Transverse colon (tissue), 4 donors: ENCODE results near the gene FLT4.

Experiments used
- CTCF ChIP-seq, 5 experiments: fragments of 200-600 bp in 3 of 5; fragments of 450-650 bp in 2 of 5; sonication (generic) in 3 of 5; IDR thresholded peaks; 1 replicate in 2 of 5; 2 replicates in 3 of 5; pipeline ENCODE4 v1.5.1; 2016 to 2017; ENCODE audit warnings: antibody characterized with exemption in 5 of 5, inconsistent platforms in 3 of 5, mild to moderate bottlenecking in 2 of 5, moderate library complexity in 1 of 5
- EP300 ChIP-seq: sonication (generic); formaldehyde crosslinking; IDR thresholded peaks from one replicate; pipeline ENCODE4 v1.6.1; 2017; ENCODE audit warnings: antibody characterized with exemption, low read depth
- POLR2A ChIP-seq: fragments of 450-650 bp; IDR thresholded peaks from one replicate; pipeline ENCODE4 v1.6.1; 2016; ENCODE audit warnings: antibody characterized with exemption, mild to moderate bottlenecking, moderate library complexity
- POLR2AphosphoS5 ChIP-seq, 3 donors: sonication (generic); formaldehyde crosslinking; IDR thresholded peaks; one replicate each; pipeline ENCODE4 v1.6.1; 2016; ENCODE audit warnings: antibody characterized with exemption in 3 of 3

- TF ChIP-seq POLR2A (no peak), CTCF (IDR thresholded peaks at IDR 0.05) (no peak), POLR2AphosphoS5 (IDR thresholded peaks at IDR 0.05) (no peak), EP300 (no peak)
These were observed 24.1 kb upstream of the FLT4 start for GRCh38 chr5:180673371-180674089.
